Fibroblast of the conjunctiva (primary cell): ENCODE results near the gene SLC12A2.

Experiments used
- DNase-seq: peaks from one replicate; pipeline ENCODE4 v3.0.0-alpha.2; 2010; ENCODE audit warnings: low read depth

SLC12A2 gene

DNA sequence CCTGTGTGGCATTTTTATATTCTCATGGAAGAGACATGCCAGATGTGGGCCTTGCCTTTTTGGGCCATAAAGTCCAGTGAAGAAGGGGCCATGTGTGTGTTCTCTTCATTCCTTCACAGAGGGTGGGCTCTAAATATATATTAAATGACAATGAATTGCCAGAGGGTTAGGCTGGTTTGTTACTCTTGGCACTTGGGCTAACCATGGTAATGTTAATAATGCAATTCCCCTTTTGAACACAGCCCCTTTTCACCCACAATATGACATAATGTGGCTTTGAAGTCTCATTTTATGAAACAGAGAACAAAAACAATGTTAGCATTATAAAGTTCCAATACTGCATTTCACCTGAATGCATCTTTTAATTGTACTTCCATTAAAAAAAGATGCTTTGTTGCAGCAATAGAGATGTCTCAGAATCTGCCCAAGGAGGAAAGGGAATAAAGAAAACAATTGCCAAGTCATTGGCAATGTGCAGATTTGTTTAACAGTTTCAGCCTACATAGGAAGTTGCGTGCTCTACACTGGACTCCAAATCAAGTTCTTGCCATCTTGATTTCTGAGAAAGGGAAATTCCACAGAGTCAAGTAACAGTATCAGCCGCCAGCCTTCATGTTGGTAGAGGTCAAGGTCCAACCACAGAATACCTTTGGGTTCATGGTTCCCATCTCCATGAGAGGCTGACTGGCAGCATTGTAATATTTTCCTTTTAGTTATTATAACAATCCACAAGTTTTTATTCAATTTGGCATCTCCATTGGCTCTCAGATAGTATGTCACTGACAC, 141.9 kb downstream of the SLC12A2 start:
- DNase-seq: no peak

- peak; percentile 86 for DNase-seq
Measured at GRCh38 chr5:128228008-128228407, 144.4 kb downstream of the SLC12A2 start.

DNA sequence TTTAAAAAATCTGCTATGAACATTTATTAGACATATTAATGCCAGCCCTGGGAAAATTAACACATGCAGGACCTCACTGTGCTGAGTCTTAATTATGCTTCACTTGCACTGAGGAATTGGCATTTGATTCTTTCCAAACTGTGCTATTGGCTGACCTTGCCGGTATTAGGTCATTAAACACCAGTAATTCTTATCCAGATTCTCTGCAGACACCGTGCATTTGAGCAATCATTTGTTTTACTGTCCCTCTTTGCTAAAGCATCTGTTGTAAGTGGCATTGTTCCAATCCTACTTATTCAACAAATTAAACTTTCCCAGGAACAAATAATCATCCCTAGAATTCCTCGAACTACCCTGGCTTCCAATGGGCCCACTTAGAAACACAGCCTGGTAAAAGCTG, 145.0 kb downstream of the SLC12A2 start:
- peak; percentile 30 for DNase-seq

- DNase-seq: no peak
Measured at GRCh38 chr5:128234928-128235641, 151.5 kb downstream of the SLC12A2 start.

GRCh38 chr5:128236334-128236733, 152.8 kb downstream of the SLC12A2 start:
- no peak for DNase-seq

- no peak for DNase-seq
Measured at GRCh38 chr5:128237000-128237399, 153.4 kb downstream of the SLC12A2 start.

- DNase-seq: peak; percentile 37
Measured at GRCh38 chr5:128237546-128237945, 154.0 kb downstream of the SLC12A2 start.
